ENCODE results near the gene RREB1.

RREB1 gene

DNA sequence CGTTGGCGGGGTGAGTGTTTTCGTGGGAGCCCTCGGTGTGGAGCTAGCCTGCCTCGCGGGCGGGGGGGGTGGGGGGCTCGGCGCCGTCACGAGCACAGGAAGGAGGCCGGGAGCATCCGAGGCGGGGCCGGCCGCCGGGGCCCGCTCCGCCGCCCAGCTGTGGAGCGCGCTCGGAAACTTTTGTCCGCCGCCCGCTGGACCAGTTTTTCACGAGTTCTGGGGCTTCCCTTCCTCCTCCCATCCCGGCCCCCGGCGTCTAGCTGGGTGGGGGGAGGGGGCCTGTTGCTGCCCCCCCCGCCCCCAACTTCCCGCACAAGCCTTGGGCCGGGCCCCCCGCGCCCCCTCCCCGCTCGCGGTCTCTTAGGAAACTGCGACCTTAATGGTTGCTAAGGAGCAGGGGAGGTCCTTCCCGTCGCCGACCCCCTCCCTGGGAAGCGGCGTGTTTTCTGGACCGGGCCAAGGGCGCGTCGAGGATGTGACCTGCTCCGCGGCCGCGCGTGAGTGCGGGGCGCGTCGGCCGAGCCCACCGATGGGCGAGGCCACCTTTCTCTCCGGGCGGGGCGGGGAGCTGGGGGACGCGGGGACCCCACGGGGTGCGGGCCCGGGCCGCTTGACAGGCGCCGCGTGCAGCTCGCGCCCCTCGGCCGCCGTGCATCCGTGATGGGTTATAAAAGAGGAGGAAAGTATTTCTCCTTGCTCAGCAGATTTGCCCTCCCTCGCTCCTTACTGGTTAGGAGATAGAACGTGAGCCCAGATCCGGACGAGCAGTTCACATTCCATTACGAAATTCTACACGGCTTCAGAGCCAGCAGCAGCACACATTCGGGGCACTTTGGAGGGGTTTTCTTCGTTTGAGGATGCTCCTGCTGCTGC lies 1.4 kb downstream of the RREB1 start:
- H3K27ac ChIP-seq (ENCODE audit: low read length) = peak overlapping the region; percentile 95
- no peaks in the 10 kb centered on the region for H3K27me3 ChIP-seq (ENCODE audit: insufficient read depth, low read length, poor library complexity)
- peak overlapping the region; percentile 99 for H2AFZ ChIP-seq (ENCODE audit: low read depth, low read length)
- H3K79me2 ChIP-seq (ENCODE audit: insufficient read depth, low read length) = peaks cover 61% of the 10 kb centered on the region
- peak; percentile 57 for DNase-seq
- H3K4me3 ChIP-seq (ENCODE audit: low read depth in 1 of 2, low read length in 2 of 2) = peak overlapping the region; percentile 91 to 99; a peak in 3 of 4 replicates
- peaks cover 2% of the 10 kb centered on the region; the same call in 1 of the 2 replicates for H3K36me3 ChIP-seq (ENCODE audit: insufficient read depth, low read length)
- peak overlapping the region; percentile 92 for H3K9ac ChIP-seq (ENCODE audit: low read depth, low read length)
- peak overlapping the region; percentile 95 for H3K4me2 ChIP-seq (ENCODE audit: insufficient read depth, low read length)
- H3K9me3 ChIP-seq (ENCODE audit: insufficient read depth, low read length, severe bottlenecking) = no peaks in the 10 kb centered on the region
- ATAC-seq (ENCODE audit: insufficient read depth, low read depth) = peak; percentile 43
- TF ChIP-seq, protein P1, sequence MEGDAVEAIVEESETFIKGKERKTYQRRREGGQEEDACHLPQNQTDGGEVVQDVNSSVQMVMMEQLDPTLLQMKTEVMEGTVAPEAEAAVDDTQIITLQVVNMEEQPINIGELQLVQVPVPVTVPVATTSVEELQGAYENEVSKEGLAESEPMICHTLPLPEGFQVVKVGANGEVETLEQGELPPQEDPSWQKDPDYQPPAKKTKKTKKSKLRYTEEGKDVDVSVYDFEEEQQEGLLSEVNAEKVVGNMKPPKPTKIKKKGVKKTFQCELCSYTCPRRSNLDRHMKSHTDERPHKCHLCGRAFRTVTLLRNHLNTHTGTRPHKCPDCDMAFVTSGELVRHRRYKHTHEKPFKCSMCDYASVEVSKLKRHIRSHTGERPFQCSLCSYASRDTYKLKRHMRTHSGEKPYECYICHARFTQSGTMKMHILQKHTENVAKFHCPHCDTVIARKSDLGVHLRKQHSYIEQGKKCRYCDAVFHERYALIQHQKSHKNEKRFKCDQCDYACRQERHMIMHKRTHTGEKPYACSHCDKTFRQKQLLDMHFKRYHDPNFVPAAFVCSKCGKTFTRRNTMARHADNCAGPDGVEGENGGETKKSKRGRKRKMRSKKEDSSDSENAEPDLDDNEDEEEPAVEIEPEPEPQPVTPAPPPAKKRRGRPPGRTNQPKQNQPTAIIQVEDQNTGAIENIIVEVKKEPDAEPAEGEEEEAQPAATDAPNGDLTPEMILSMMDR (IDR thresholded peaks at IDR 0.05; ENCODE audit: borderline replicate concordance, extremely low read depth, low read length, poor library complexity, severe bottlenecking) = no peak
- TF ChIP-seq EZH2 (IDR thresholded peaks at IDR 0.05; ENCODE audit: borderline replicate concordance, low read depth, low read length, severe bottlenecking) = no peak
- peaks cover 47% of the 10 kb centered on the region for H3K4me1 ChIP-seq (ENCODE audit: insufficient read depth, low read length)
- peaks cover 48% of the 10 kb centered on the region for H4K20me1 ChIP-seq (ENCODE audit: insufficient read depth, low read length)

GRCh38 chr6:7110092-7110792 lies 2.5 kb downstream of the RREB1 start:
- H4K20me1 ChIP-seq (ENCODE audit: insufficient read depth, low read length) = peaks cover 58% of the 10 kb centered on the region
- peak overlapping the region in 1 of 2 experiments; percentile 99; a peak in 3 of 4 replicates for H3K4me3 ChIP-seq (ENCODE audit: low read depth in 1 of 2, low read length in 2 of 2)
- H3K79me2 ChIP-seq (ENCODE audit: insufficient read depth, low read length) = peaks cover 72% of the 10 kb centered on the region
- H3K27me3 ChIP-seq (ENCODE audit: insufficient read depth, low read length, poor library complexity) = no peaks in the 10 kb centered on the region
- H3K9ac ChIP-seq (ENCODE audit: low read depth, low read length) = peak overlapping the region; percentile 92; the same call in 1 of the 2 replicates
- H3K9me3 ChIP-seq (ENCODE audit: insufficient read depth, low read length, severe bottlenecking) = no peaks in the 10 kb centered on the region
- H3K4me1 ChIP-seq (ENCODE audit: insufficient read depth, low read length) = peaks cover 47% of the 10 kb centered on the region
- H3K27ac ChIP-seq (ENCODE audit: low read length) = no peak overlapping the region
- no peak for TF ChIP-seq EZH2 (IDR thresholded peaks at IDR 0.05; ENCODE audit: borderline replicate concordance, low read depth, low read length, severe bottlenecking)
- TF ChIP-seq, protein P1 (IDR thresholded peaks at IDR 0.05; ENCODE audit: borderline replicate concordance, extremely low read depth, low read length, poor library complexity, severe bottlenecking) = no peak
- no peak overlapping the region for H2AFZ ChIP-seq (ENCODE audit: low read depth, low read length)
- DNase-seq (no peak), ATAC-seq (ENCODE audit: insufficient read depth, low read depth) (no peak)
- H3K4me2 ChIP-seq (ENCODE audit: insufficient read depth, low read length) = peak overlapping the region; percentile 95
- H3K36me3 ChIP-seq (ENCODE audit: insufficient read depth, low read length) = peaks cover 4% of the 10 kb centered on the region

- Histone ChIP-seq H2AFZ (ENCODE audit: low read depth, low read length) (no peak overlapping the region), H3K4me2 (ENCODE audit: insufficient read depth, low read length) (peak overlapping the region; percentile 95; the same call in 1 of the 2 replicates), H3K9ac (ENCODE audit: low read depth, low read length) (no peak overlapping the region; the same call in 1 of the 2 replicates), H3K36me3 (ENCODE audit: insufficient read depth, low read length) (peaks cover 8% of the 10 kb centered on the region), H3K4me3 (ENCODE audit: low read depth in 1 of 2, low read length in 2 of 2) (no peak overlapping the region), H3K27ac (ENCODE audit: low read length) (no peak overlapping the region), H3K4me1 (ENCODE audit: insufficient read depth, low read length) (peaks cover 47% of the 10 kb centered on the region), H3K27me3 (ENCODE audit: insufficient read depth, low read length, poor library complexity) (no peaks in the 10 kb centered on the region), H4K20me1 (ENCODE audit: insufficient read depth, low read length) (peaks cover 67% of the 10 kb centered on the region), H3K9me3 (ENCODE audit: insufficient read depth, low read length, severe bottlenecking) (no peaks in the 10 kb centered on the region), H3K79me2 (ENCODE audit: insufficient read depth, low read length) (peaks cover 81% of the 10 kb centered on the region)
- DNase-seq (no peak), ATAC-seq (ENCODE audit: insufficient read depth, low read depth) (no peak)
- TF ChIP-seq, protein P1 (IDR thresholded peaks at IDR 0.05; ENCODE audit: borderline replicate concordance, extremely low read depth, low read length, poor library complexity, severe bottlenecking) = no peak
- no peak for TF ChIP-seq EZH2 (IDR thresholded peaks at IDR 0.05; ENCODE audit: borderline replicate concordance, low read depth, low read length, severe bottlenecking)
These were observed 3.4 kb downstream of the RREB1 start for GRCh38 chr6:7111095-7111690.
